Right lobe of liver (tissue), 6 donors: ENCODE data around the gene NT5C3B. TPM values are rescaled to one million over a fixed set of nuclear protein-coding genes. Genes with fewer than 3 reads are reported as not detected.

Experiments used
- ATAC-seq, 4 donors: fragments of 200-7000 bp; cut with Tn5 transposase; one replicate each; pipeline ENCODE4 v1.9.1; 2020; ENCODE audit warnings: mild to moderate bottlenecking in 4 of 4, moderate library complexity in 4 of 4
- DNase-seq, 3 donors: peaks; one replicate each; pipeline ENCODE4 v3.0.0-alpha.2; 2020
- H3K27ac ChIP-seq, 3 donors: fragments of 200-600 bp; one replicate each; pipeline ENCODE4 v1.8.0; 2022
- H3K27me3 ChIP-seq, 2 donors: fragments of 200-600 bp; one replicate each; pipeline ENCODE4 v1.8.0; 2022
- H3K36me3 ChIP-seq, 4 donors: fragments of 200-600 bp; sonication (generic) in 1 of 4; one replicate each; pipeline versions ENCODE4 v1.5.1 to v1.8.0; 2017 to 2022; ENCODE audit warnings: control low read depth in 1 of 4
- H3K4me1 ChIP-seq, 4 donors: fragments of 200-600 bp; sonication (generic) in 1 of 4; one replicate each; pipeline versions ENCODE4 v1.5.1 to v1.8.0; 2017 to 2022; ENCODE audit warnings: control low read depth in 1 of 4
- H3K4me3 ChIP-seq, 3 donors: fragments of 200-600 bp; one replicate each; pipeline ENCODE4 v1.8.0; 2022
- H3K9me3 ChIP-seq, 4 donors: fragments of 200-600 bp; sonication (generic) in 1 of 4; one replicate each; pipeline versions ENCODE4 v1.5.1 to v1.8.0; 2017 to 2022; ENCODE audit warnings: control low read depth in 1 of 4
- POLR2A ChIP-seq: fragments of 450-650 bp; IDR thresholded peaks from one replicate; pipeline ENCODE4 v1.6.1; 2017; ENCODE audit warnings: antibody characterized with exemption, mild to moderate bottlenecking
- WGBS: methylation state at CpG from one replicate; pipeline ENCODE4 v1.1.6; 2018; ENCODE audit warnings: low coverage, low lambda C conversion rate; ENCODE audit not compliant: insufficient coverage; ENCODE audit errors: missing lambda C conversion rate; 5-methylcytosine and 5-hydroxymethylcytosine counted together
- intact Hi-C, 2 donors: fragments of 100-400 bp; cut with DNase I; formaldehyde crosslinking; loops; one replicate each; pipeline versions ENCODE4 v1.11.2 to v1.14.1; 2022
- total RNA-seq, 6 experiments: library from RNA; depleted of rRNA in 2 of 6; stranded (reverse); fragments of >200 nt in 2 of 6; fragmentation: NEBNext Ultra II Directional in 3 of 6; extraction: Animal tissue kit (Norgen Biotek cat#: 25700) in 3 of 6; gene quantifications; one replicate each; pipeline versions ENCODE4 v1.1.0 to v1.2.4, GENCODE V29; 2016 to 2023
- TF ChIP-seq, protein P1 (sequence below), 4 donors: fragments of 200-600 bp in 3 of 4; fragments of 450-650 bp in 1 of 4; IDR thresholded peaks; one replicate each; pipeline versions ENCODE4 v1.5.1 to v1.8.0; 2016 to 2022; ENCODE audit warnings: antibody characterized with exemption in 4 of 4, mild to moderate bottlenecking in 2 of 4
- donor health status: DM: no; HTN: yes; CAD: no.
- donor health status: DM: no; HTN: no; CAD: no.
- donor health status: DM: no; HTN: no; CAD: no.
- donor health status: DM: no; HTN: yes; CAD: no.
- donor health status: DM: no; HTN: yes; CAD: no.

Gene NT5C3B
- total RNA-seq, 6 experiments from 2014 or later = 19.9 to 30.7 (median 23.1) TPM

DNA sequence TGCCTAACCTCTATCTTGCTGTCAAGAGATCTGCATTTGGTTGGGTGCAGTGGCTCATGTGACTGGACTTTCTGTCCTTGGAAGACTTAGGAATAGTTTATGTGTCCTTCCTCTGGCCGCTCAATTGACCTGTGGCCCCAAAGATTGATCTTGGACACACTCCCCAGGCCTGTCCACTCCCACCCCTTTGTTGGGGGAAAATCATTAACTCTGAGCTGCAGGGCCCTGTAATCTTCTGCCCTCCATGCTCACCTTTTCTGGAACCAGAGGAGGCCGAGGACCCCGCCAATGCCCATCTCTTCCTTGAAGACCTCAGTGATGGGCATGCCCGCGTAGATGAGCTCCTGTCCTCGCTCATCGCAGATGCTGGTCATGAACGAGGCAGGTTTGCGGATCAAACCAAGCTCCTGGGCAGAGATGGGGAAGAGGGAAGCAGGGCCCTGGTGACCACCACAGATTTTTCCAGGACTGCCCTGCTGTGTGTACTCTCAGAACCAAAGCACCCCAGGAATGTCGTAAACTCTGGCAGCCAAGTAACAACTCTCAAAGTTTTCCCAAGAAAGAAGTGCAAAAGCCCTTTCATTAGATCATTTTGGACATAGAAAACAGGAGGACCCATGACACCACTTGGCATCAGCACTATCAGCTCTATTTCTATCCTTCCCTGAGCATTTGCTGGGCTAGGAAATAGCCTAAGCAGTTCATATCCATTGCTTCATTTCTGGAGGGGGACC is 37.7 kb upstream of the NT5C3B start:
- 31% methylated on average over 4 of the region's 10 CpGs for WGBS
- TF ChIP-seq, protein P1, sequence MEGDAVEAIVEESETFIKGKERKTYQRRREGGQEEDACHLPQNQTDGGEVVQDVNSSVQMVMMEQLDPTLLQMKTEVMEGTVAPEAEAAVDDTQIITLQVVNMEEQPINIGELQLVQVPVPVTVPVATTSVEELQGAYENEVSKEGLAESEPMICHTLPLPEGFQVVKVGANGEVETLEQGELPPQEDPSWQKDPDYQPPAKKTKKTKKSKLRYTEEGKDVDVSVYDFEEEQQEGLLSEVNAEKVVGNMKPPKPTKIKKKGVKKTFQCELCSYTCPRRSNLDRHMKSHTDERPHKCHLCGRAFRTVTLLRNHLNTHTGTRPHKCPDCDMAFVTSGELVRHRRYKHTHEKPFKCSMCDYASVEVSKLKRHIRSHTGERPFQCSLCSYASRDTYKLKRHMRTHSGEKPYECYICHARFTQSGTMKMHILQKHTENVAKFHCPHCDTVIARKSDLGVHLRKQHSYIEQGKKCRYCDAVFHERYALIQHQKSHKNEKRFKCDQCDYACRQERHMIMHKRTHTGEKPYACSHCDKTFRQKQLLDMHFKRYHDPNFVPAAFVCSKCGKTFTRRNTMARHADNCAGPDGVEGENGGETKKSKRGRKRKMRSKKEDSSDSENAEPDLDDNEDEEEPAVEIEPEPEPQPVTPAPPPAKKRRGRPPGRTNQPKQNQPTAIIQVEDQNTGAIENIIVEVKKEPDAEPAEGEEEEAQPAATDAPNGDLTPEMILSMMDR (IDR thresholded peaks at IDR 0.05) = no peak
- no peak for TF ChIP-seq POLR2A

DNA sequence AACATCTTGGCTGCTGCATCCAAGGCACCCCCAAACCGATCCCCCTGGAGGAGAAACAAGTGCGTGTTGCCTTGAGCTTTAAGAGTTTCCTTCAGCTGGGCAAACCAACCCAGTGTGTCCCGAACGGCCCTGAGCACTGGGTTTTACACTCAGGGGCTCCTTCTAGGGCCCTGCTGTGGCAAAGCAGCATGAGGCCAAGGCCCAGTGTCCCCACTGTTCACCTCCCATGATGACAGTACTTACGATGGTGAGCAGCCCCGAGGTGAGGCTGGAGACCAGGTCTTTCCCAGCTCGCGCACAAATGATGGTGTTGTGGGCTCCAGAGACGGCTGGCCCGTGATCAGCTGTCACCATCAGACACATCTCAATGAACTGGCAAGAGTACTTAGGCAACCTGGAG is 35.8 kb upstream of the NT5C3B start:
- Histone ChIP-seq H3K36me3 (peaks cover 0 to 19% (median 3%) of the 10 kb centered on the region in 4 donors), H3K4me1 (peaks cover 0 to 47% (median 24%) of the 10 kb centered on the region in 4 donors), H3K4me3 (no peak overlapping the region), H3K27me3 (no peaks in the 10 kb centered on the region), H3K27ac (no peak overlapping the region), H3K9me3 (no peaks in the 10 kb centered on the region)
- TF ChIP-seq POLR2A = no peak
- TF ChIP-seq, protein P1 (IDR thresholded peaks at IDR 0.05) = no peak
- ATAC-seq (no peak), DNase-seq (no peak)
- intact Hi-C loops = no loop called here
- WGBS = 100% methylated on average over 7 of the region's 10 CpGs

More for the DNA sequence above, 37.7 kb upstream of the NT5C3B start:
- ATAC-seq (peak; percentile 74 to 85 (median 84)), DNase-seq (peak; percentile 34 to 85 (median 77))
- Histone ChIP-seq H3K27ac (peak overlapping the region in 2 of 3 donors; percentile 18 to 79), H3K27me3 (no peaks in the 10 kb centered on the region), H3K4me3 (no peak overlapping the region), H3K36me3 (peaks cover 6 to 28% (median 14%) of the 10 kb centered on the region in 4 donors), H3K9me3 (no peaks in the 10 kb centered on the region), H3K4me1 (peaks cover 0 to 46% (median 22%) of the 10 kb centered on the region in 4 donors)
- intact Hi-C loops = no loop called here

DNA sequence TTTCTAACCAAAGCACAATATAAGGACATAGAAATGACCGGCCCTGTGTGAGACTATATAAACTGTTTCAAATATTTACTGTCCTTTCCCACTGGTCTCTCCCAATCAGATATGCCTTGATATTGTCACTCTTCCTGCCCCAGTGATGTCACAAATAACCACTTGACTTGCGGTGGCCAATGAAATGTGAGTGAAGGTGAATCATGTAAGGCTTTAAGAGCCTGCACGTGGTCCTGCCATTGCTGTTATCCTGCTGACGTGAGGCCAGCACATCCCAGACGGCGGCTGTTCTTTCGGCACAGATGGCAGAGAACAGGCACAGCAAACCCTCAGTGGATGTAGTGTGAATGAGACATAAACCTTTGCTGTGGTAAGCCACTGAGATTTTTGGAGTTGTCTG is 34.6 kb upstream of the NT5C3B start:
- TF ChIP-seq, protein P1 (IDR thresholded peaks at IDR 0.05) = no peak
- TF ChIP-seq POLR2A = no peak
- DNase-seq = no peak
- H3K27me3 ChIP-seq = no peaks in the 10 kb centered on the region
- H3K4me1 ChIP-seq = peaks cover 0 to 49% (median 24%) of the 10 kb centered on the region in 4 donors
- H3K36me3 ChIP-seq = peaks cover 0 to 19% (median 3%) of the 10 kb centered on the region in 4 donors
- no peak overlapping the region for H3K4me3 ChIP-seq
- ATAC-seq = peak in 1 of 4 donors; percentile 11
- intact Hi-C loops = no loop called here
- 22% methylated on average over 1 of the region's 7 CpGs for WGBS
- peak overlapping the region in 2 of 3 donors; percentile 49 to 66 for H3K27ac ChIP-seq
- no peaks in the 10 kb centered on the region for H3K9me3 ChIP-seq

DNA sequence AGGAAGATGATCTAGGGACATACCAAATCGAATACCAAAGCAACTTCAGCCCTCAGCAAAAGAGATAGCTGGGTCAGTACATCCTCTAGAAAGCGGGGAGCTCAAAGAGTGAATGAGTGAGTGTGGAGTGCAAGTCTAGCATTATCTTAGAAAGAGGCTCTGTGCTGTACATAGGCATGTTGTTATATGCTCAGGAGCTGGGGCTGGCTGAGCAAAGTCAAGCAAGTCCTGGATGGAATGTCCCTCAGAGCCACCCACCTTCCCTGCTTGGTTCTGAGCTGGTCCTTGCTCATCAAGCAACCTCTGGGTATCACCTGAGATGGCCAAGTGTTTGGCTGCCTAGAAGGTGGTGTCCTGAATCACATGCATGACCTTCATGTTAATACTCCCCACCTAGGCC is 34.1 kb upstream of the NT5C3B start:
- Histone ChIP-seq H3K27ac (peak overlapping the region in 2 of 3 donors; percentile 49 to 66), H3K4me1 (peaks cover 0 to 51% (median 24%) of the 10 kb centered on the region in 4 donors), H3K9me3 (no peaks in the 10 kb centered on the region), H3K4me3 (no peak overlapping the region), H3K36me3 (peaks cover 0 to 19% (median 3%) of the 10 kb centered on the region in 4 donors), H3K27me3 (no peaks in the 10 kb centered on the region)
- intact Hi-C loops = no loop called here
- 67% methylated on average over 2 of the region's 2 CpGs for WGBS
- TF ChIP-seq, protein P1 (IDR thresholded peaks at IDR 0.05) = no peak
- TF ChIP-seq POLR2A = no peak
- ATAC-seq (no peak), DNase-seq (no peak)
